ENCODE data around the gene AVL9.

DNA sequence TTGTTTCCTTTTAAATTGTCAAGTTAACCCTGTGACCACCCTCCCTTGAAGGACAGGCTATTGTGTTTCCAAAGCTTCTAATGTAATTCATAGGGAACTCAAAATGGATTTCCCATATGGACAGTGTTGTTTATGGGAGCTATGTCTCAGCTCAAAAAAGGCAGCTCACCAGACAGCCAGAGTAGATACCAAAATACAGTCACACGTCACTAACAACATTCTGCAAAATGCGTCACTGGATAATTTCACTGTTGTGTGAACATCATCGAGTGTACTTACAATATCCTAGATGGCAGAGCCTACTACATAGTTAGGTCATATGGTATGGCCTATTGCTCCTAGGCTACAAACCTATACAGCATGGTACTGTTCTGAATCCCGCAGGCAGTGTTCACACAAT is 97.4 kb downstream of the AVL9 start:
- no peak for TF ChIP-seq EZH2phosphoT487 (IDR thresholded peaks at IDR 0.05)
- TF ChIP-seq, protein P1, sequence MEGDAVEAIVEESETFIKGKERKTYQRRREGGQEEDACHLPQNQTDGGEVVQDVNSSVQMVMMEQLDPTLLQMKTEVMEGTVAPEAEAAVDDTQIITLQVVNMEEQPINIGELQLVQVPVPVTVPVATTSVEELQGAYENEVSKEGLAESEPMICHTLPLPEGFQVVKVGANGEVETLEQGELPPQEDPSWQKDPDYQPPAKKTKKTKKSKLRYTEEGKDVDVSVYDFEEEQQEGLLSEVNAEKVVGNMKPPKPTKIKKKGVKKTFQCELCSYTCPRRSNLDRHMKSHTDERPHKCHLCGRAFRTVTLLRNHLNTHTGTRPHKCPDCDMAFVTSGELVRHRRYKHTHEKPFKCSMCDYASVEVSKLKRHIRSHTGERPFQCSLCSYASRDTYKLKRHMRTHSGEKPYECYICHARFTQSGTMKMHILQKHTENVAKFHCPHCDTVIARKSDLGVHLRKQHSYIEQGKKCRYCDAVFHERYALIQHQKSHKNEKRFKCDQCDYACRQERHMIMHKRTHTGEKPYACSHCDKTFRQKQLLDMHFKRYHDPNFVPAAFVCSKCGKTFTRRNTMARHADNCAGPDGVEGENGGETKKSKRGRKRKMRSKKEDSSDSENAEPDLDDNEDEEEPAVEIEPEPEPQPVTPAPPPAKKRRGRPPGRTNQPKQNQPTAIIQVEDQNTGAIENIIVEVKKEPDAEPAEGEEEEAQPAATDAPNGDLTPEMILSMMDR (IDR thresholded peaks at IDR 0.05), result no peak

All from neural progenitor cell (in vitro differentiated cells).